Adipocyte (in vitro differentiated cells): ENCODE data around the gene BEND7.

Experiments used
- DNase-seq: peaks from one replicate; pipeline ENCODE4 v3.0.0-alpha.2; 2015; ENCODE audit warnings: low read depth
- H3K27me3 ChIP-seq: replicated peaks from 2 replicates; pipeline ENCODE4 v1.7.0; 2013; ENCODE audit warnings: mild to moderate bottlenecking, low read length, moderate library complexity; ENCODE audit not compliant: control insufficient read depth, insufficient read depth
- H3K36me3 ChIP-seq: 2 replicates; pipeline ENCODE4 v1.7.0; 2013; ENCODE audit warnings: low read length, mild to moderate bottlenecking, moderate library complexity; ENCODE audit not compliant: control insufficient read depth, insufficient read depth, severe bottlenecking
- H3K4me1 ChIP-seq: 2 replicates; pipeline ENCODE4 v1.7.0; 2013; ENCODE audit warnings: mild to moderate bottlenecking, low read length, moderate library complexity; ENCODE audit not compliant: control insufficient read depth, insufficient read depth
- H3K4me3 ChIP-seq: 2 replicates; pipeline ENCODE4 v1.7.0; 2013; ENCODE audit warnings: mild to moderate bottlenecking, low read length, moderate library complexity
- H3K9ac ChIP-seq: 2 replicates; pipeline ENCODE4 v1.7.0; 2013; ENCODE audit warnings: mild to moderate bottlenecking, low read length, moderate library complexity
- H3K9me3 ChIP-seq: 2 replicates; pipeline ENCODE4 v1.7.0; 2013; ENCODE audit warnings: mild to moderate bottlenecking, low read length, moderate library complexity; ENCODE audit not compliant: control insufficient read depth

Gene BEND7

GRCh38 chr10:13475124-13475523, 53.7 kb downstream of the BEND7 start:
- no peak overlapping the region for H3K9ac ChIP-seq
- H3K36me3 ChIP-seq = peaks cover 10% of the 10 kb centered on the region
- H3K9me3 ChIP-seq = no peaks in the 10 kb centered on the region
- no peaks in the 10 kb centered on the region for H3K27me3 ChIP-seq
- H3K4me3 ChIP-seq = no peak overlapping the region
- H3K4me1 ChIP-seq = no peaks in the 10 kb centered on the region
- no peak for DNase-seq

GRCh38 chr10:13473986-13474385, 54.8 kb downstream of the BEND7 start:
- Histone ChIP-seq H3K9ac (no peak overlapping the region), H3K4me3 (no peak overlapping the region), H3K27me3 (no peaks in the 10 kb centered on the region), H3K9me3 (no peaks in the 10 kb centered on the region), H3K4me1 (no peaks in the 10 kb centered on the region), H3K36me3 (peaks cover 10% of the 10 kb centered on the region)
- DNase-seq = no peak

GRCh38 chr10:13472359-13472758, 56.5 kb downstream of the BEND7 start:
- peaks cover 10% of the 10 kb centered on the region for H3K36me3 ChIP-seq
- H3K9ac ChIP-seq = no peak overlapping the region
- DNase-seq = no peak
- no peaks in the 10 kb centered on the region for H3K9me3 ChIP-seq
- H3K4me3 ChIP-seq = no peak overlapping the region
- no peaks in the 10 kb centered on the region for H3K27me3 ChIP-seq
- no peaks in the 10 kb centered on the region for H3K4me1 ChIP-seq

- Histone ChIP-seq H3K9me3 (no peaks in the 10 kb centered on the region), H3K4me1 (no peaks in the 10 kb centered on the region), H3K9ac (no peak overlapping the region), H3K4me3 (no peak overlapping the region), H3K36me3 (peaks cover 10% of the 10 kb centered on the region), H3K27me3 (no peaks in the 10 kb centered on the region)
- DNase-seq = no peak
Observed at GRCh38 chr10:13470270-13470669, 58.5 kb downstream of the BEND7 start.

- Histone ChIP-seq H3K4me1 (no peaks in the 10 kb centered on the region), H3K4me3 (no peak overlapping the region), H3K36me3 (no peaks in the 10 kb centered on the region), H3K9ac (no peak overlapping the region), H3K9me3 (no peaks in the 10 kb centered on the region), H3K27me3 (no peaks in the 10 kb centered on the region)
- peak; percentile 9 for DNase-seq
Observed at GRCh38 chr10:13462551-13462950, 66.3 kb downstream of the BEND7 start.

GRCh38 chr10:13458687-13459012, 70.2 kb downstream of the BEND7 start:
- Histone ChIP-seq H3K9me3 (no peaks in the 10 kb centered on the region), H3K27me3 (no peaks in the 10 kb centered on the region), H3K36me3 (no peaks in the 10 kb centered on the region), H3K4me1 (no peaks in the 10 kb centered on the region), H3K9ac (no peak overlapping the region), H3K4me3 (no peak overlapping the region)
- DNase-seq = no peak

- H3K36me3 ChIP-seq = no peaks in the 10 kb centered on the region
- H3K9me3 ChIP-seq = no peaks in the 10 kb centered on the region
- no peak for DNase-seq
- H3K9ac ChIP-seq = no peak overlapping the region
- no peak overlapping the region for H3K4me3 ChIP-seq
- H3K27me3 ChIP-seq = no peaks in the 10 kb centered on the region
- H3K4me1 ChIP-seq = no peaks in the 10 kb centered on the region
Observed at GRCh38 chr10:13457958-13458686, 70.7 kb downstream of the BEND7 start.

- Histone ChIP-seq H3K9me3 (no peaks in the 10 kb centered on the region), H3K4me1 (peaks cover 14% of the 10 kb centered on the region), H3K27me3 (no peaks in the 10 kb centered on the region), H3K36me3 (no peaks in the 10 kb centered on the region), H3K4me3 (no peak overlapping the region), H3K9ac (no peak overlapping the region)
- no peak for DNase-seq
Observed at GRCh38 chr10:13453896-13454295, 74.9 kb downstream of the BEND7 start.

GRCh38 chr10:13450069-13450468, 78.7 kb downstream of the BEND7 start:
- Histone ChIP-seq H3K9ac (no peak overlapping the region), H3K27me3 (no peaks in the 10 kb centered on the region), H3K4me3 (no peak overlapping the region), H3K9me3 (no peaks in the 10 kb centered on the region), H3K36me3 (peaks cover 11% of the 10 kb centered on the region), H3K4me1 (peaks cover 20% of the 10 kb centered on the region)
- peak; percentile 33 for DNase-seq

GRCh38 chr10:13449296-13449695, 79.5 kb downstream of the BEND7 start:
- H3K27me3 ChIP-seq = no peaks in the 10 kb centered on the region
- H3K9me3 ChIP-seq = no peaks in the 10 kb centered on the region
- peaks cover 20% of the 10 kb centered on the region for H3K4me1 ChIP-seq
- no peak for DNase-seq
- H3K9ac ChIP-seq = no peak overlapping the region
- no peak overlapping the region for H3K4me3 ChIP-seq
- peaks cover 11% of the 10 kb centered on the region for H3K36me3 ChIP-seq

GRCh38 chr10:13448216-13448615, 80.6 kb downstream of the BEND7 start:
- DNase-seq = peak; percentile 35
- H3K36me3 ChIP-seq = peaks cover 11% of the 10 kb centered on the region
- H3K4me3 ChIP-seq = no peak overlapping the region
- peaks cover 20% of the 10 kb centered on the region for H3K4me1 ChIP-seq
- H3K27me3 ChIP-seq = no peaks in the 10 kb centered on the region
- H3K9me3 ChIP-seq = no peaks in the 10 kb centered on the region
- H3K9ac ChIP-seq = no peak overlapping the region
